ENCODE results near the gene GCNT4. TPM values are rescaled to one million over a fixed set of nuclear protein-coding genes. Genes with fewer than 3 reads are reported as not detected.

Gene GCNT4
- total and polyA plus RNA-seq, 2 of the 8 experiments (the other 6 are each of a cell fraction or from before 2014, with no cell fraction given): 1.1 to 14.5 TPM

GRCh38 chr5:75047356-75047755 is 5.0 kb downstream of the GCNT4 start:
- no peak overlapping the region for H2AK5ac ChIP-seq (ENCODE audit: low read depth, low read length)
- no peak overlapping the region for H3K4me2 ChIP-seq (ENCODE audit: insufficient read depth in 1 of 2, low read depth in 2 of 2, low read length in 2 of 2)
- no peak overlapping the region for H2BK5ac ChIP-seq (ENCODE audit: low read depth, low read length)
- H3K9me3 ChIP-seq (ENCODE audit: insufficient read depth in 2 of 2, low read depth in 1 of 2, low read length in 1 of 2): no peaks in the 10 kb centered on the region
- no peak overlapping the region for H4K91ac ChIP-seq (replicated peaks; ENCODE audit: insufficient read length, low read length)
- H4K5ac ChIP-seq (ENCODE audit: insufficient read length, low read depth, low read length): no peak overlapping the region
- H3K14ac ChIP-seq (ENCODE audit: insufficient read length): no peak overlapping the region
- ChIA-PET POLR2A (ENCODE audit: partially characterized antibody) (no interaction called here), CTCF (ENCODE audit: partially characterized antibody) (interaction anchor here (3.4 kb wide), 1 partner anchor 10 kb away, joined by 17 read pairs; no protein-coding TSS in a partner anchor)
- no peak overlapping the region for H2AFZ ChIP-seq (ENCODE audit: low read length)
- no peak overlapping the region for H2BK12ac ChIP-seq (ENCODE audit: low read depth, low read length)
- H3K23ac ChIP-seq (ENCODE audit: insufficient read length): no peak overlapping the region
- H3K27me3 ChIP-seq (replicated peaks in 1 of 4; ENCODE audit: control insufficient read depth in 3 of 4, extremely low read depth in 1 of 4, insufficient read depth in 3 of 4, low read length in 3 of 4): peaks cover 0 to 14% (median 6%) of the 10 kb centered on the region in 4 experiments; a peak in 4 of 7 replicates
- H3K4me1 ChIP-seq (replicated peaks in 1 of 4; ENCODE audit: control insufficient read depth in 3 of 4, insufficient read depth in 4 of 4, low read length in 3 of 4): peaks cover 11 to 17% (median 13%) of the 10 kb centered on the region in 4 experiments
- no peaks in the 10 kb centered on the region; the same call in 1 of the 2 replicates for H3K79me1 ChIP-seq (ENCODE audit: low read depth, low read length)
- H2BK15ac ChIP-seq (ENCODE audit: low read length): no peak overlapping the region
- H3K9ac ChIP-seq (replicated peaks in 1 of 4; ENCODE audit: extremely low read depth in 1 of 4, low read depth in 3 of 4, low read length in 3 of 4): no peak overlapping the region
- H3K4me3 ChIP-seq (ENCODE audit: extremely low read depth in 1 of 4, insufficient read depth in 2 of 4, low read depth in 3 of 4, low read length in 4 of 4): no peak overlapping the region
- H3K4ac ChIP-seq (replicated peaks; ENCODE audit: insufficient read length, low read depth, low read length): no peak overlapping the region
- H3K79me2 ChIP-seq (ENCODE audit: control insufficient read depth in 1 of 2, insufficient read depth in 2 of 2, low read length in 2 of 2): peaks cover 0 to 52% of the 10 kb centered on the region in 2 experiments; a peak in 2 of 4 replicates
- H2BK20ac ChIP-seq (ENCODE audit: low read length): no peak overlapping the region
- FAIRE-seq (no peak), DNase-seq (ENCODE audit: low read depth in 1 of 2, low spot score in 2 of 2) (no peak)
- H3K27ac ChIP-seq (ENCODE audit: low read depth, low read length): no peak overlapping the region
- no peak overlapping the region for H2BK120ac ChIP-seq (replicated peaks; ENCODE audit: low read depth, low read length)
- 0 out of 2 replicates have a peak, but pooled peaks cover 2% of the 10 kb centered on the region for H3K23me2 ChIP-seq (ENCODE audit: low read depth, low read length)
- H4K20me1 ChIP-seq (replicated peaks in 1 of 2; ENCODE audit: control insufficient read depth in 1 of 2, insufficient read depth in 2 of 2, low read length in 2 of 2): peaks cover 0 to 8% of the 10 kb centered on the region in 2 experiments
- no peak overlapping the region for H3K18ac ChIP-seq (ENCODE audit: extremely low read depth, low read length)
- H3K36me3 ChIP-seq (ENCODE audit: control insufficient read depth in 2 of 4, insufficient read depth in 4 of 4, low read length in 3 of 4): peaks cover 0 to 14% (median 0%) of the 10 kb centered on the region in 4 experiments; a peak in 3 of 8 replicates
- no peak overlapping the region for H4K8ac ChIP-seq (ENCODE audit: extremely low read depth, insufficient read depth, low read length)
- H3K56ac ChIP-seq (replicated peaks; ENCODE audit: insufficient read length, low read depth, low read length): no peak overlapping the region
- TF ChIP-seq EZH2 (IDR thresholded peaks at IDR 0.05; ENCODE audit: low read depth, low read length, severe bottlenecking) (no peak), RAD21 (IDR thresholded peaks at IDR 0.05 in 1 of 2, conservative IDR thresholded peaks at IDR 0.05 in 1 of 2; ENCODE audit: low read depth in 2 of 2, low read length in 2 of 2) (no peak), SAP30 (IDR thresholded peaks at IDR 0.05; ENCODE audit: insufficient read depth, insufficient replicate concordance, low read length) (no peak), CEBPB (IDR thresholded peaks at IDR 0.05; ENCODE audit: low read depth, low read length) (no peak), RNF2 (IDR thresholded peaks at IDR 0.05; ENCODE audit: borderline replicate concordance, low read depth, low read length, missing control alignments, poor library complexity, severe bottlenecking) (no peak), USF2 (IDR thresholded peaks at IDR 0.05; ENCODE audit: low read length) (no peak), CTCF (IDR thresholded peaks at IDR 0.05; ENCODE audit: control extremely low read depth in 1 of 3, insufficient read depth in 1 of 3, low read depth in 1 of 3, low read length in 3 of 3) (no peak), POLR2AphosphoS5 (IDR thresholded peaks at IDR 0.05; ENCODE audit: low read depth, low read length) (no peak), JUND (IDR thresholded peaks at IDR 0.05; ENCODE audit: low read length) (no peak), RBBP5 (IDR thresholded peaks at IDR 0.05; ENCODE audit: borderline replicate concordance, low read depth, low read length) (no peak)
